Panc1 (cell line): ENCODE data around the gene ACTL7A. TPM values are rescaled to one million over a fixed set of nuclear protein-coding genes. Genes with fewer than 3 reads are reported as not detected.

Source experiments
- ATAC-seq: fragments of 200-7000 bp; cut with Tn5 transposase; 2 replicates; pipeline ENCODE4 v1.9.1; 2020; ENCODE audit warnings: mild to moderate bottlenecking, moderate library complexity
- BruUV-seq: library from RNA; stranded (reverse); fragments of 400-500 nt; replicated peaks from 2 replicates; lab custom pipeline; 2021; lab: Mats Ljungman, UMichigan
- CTCF ChIA-PET: fragments of 300-600 bp; sonication (Branson Sonifier 250); formaldehyde crosslinking; loops from one replicate; lab custom pipeline; 2022; ENCODE audit warnings: antibody characterized with exemption; lab: Charles Lee
- POLR2A ChIA-PET: fragments of 300-600 bp; sonication (Branson Sonifier 250); formaldehyde crosslinking; loops from one replicate; lab custom pipeline; 2022; ENCODE audit warnings: antibody characterized with exemption; lab: Charles Lee
- DNase-seq: peaks from one replicate; pipeline ENCODE4 v3.0.0-alpha.2; 2010; ENCODE audit warnings: low read depth, low spot score
- H3K27ac ChIP-seq: 2 replicates; pipeline ENCODE4 v1.5.1; 2011; ENCODE audit warnings: mild to moderate bottlenecking, low read length, inconsistent platforms
- H3K27me3 ChIP-seq: fragments of 200-500 bp; sonication (Bioruptor generic); 2 replicates; pipeline ENCODE4 v1.6.0; 2014; ENCODE audit warnings: low read length, inconsistent platforms; ENCODE audit not compliant: control insufficient read depth, insufficient read depth
- H3K36me3 ChIP-seq: fragments of 200-500 bp; sonication (Bioruptor generic); 2 replicates; pipeline ENCODE4 v1.5.1; 2014; ENCODE audit warnings: inconsistent platforms, mild to moderate bottlenecking, low read length, moderate library complexity; ENCODE audit not compliant: control insufficient read depth, insufficient read depth
- H3K4me1 ChIP-seq: 2 replicates; pipeline ENCODE4 v1.5.1; 2011; ENCODE audit warnings: inconsistent platforms, mild to moderate bottlenecking, low read length, moderate library complexity; ENCODE audit not compliant: control insufficient read depth, insufficient read depth
- H3K4me3 ChIP-seq, 2 experiments: 2 replicates each; pipeline ENCODE4 v1.5.1; 2011 to 2012; ENCODE audit warnings: low read depth in 2 of 2, low read length in 2 of 2, mild to moderate bottlenecking in 2 of 2, inconsistent platforms in 1 of 2, moderate library complexity in 1 of 2
- H3K9me3 ChIP-seq: fragments of 200-500 bp; sonication (Bioruptor generic); 2 replicates; pipeline ENCODE4 v1.5.1; 2014; ENCODE audit warnings: low read depth, mild to moderate bottlenecking, inconsistent platforms, low read length, moderate library complexity; ENCODE audit not compliant: control insufficient read depth, insufficient read depth
- POLR2AphosphoS5 ChIP-seq: IDR thresholded peaks from 2 replicates; pipeline ENCODE4 v1.6.1; 2012; ENCODE audit warnings: mild to moderate bottlenecking, low read depth, low read length, moderate library complexity
- SIN3A ChIP-seq: IDR thresholded peaks from 2 replicates; pipeline ENCODE4 v1.6.1; 2012; ENCODE audit warnings: low read depth, mild to moderate bottlenecking, low read length, moderate library complexity, borderline replicate concordance; ENCODE audit not compliant: insufficient read depth
- TCF7L2 ChIP-seq: IDR thresholded peaks from 2 replicates; pipeline ENCODE4 v1.6.1; 2011; ENCODE audit warnings: mild to moderate bottlenecking, low read depth, low read length, inconsistent platforms
- in situ Hi-C: cut with HindIII; loops from 2 replicates; pipeline ENCODE4 v1.10.0; 2016; ENCODE audit warnings: low sequenced_read_pairs, low pct_unique_long_range_greater_than_20kb
- intact Hi-C: fragments of 100-400 bp; cut with micrococcal nuclease; formaldehyde crosslinking; loops from one replicate; pipeline ENCODE4 v1.10.0; 2022; ENCODE audit not compliant: unreplicated experiment
- total RNA-seq: library from RNA; stranded (reverse); gene quantifications from one replicate; pipeline ENCODE4 v1.2.1, GENCODE V29; 2021; ENCODE audit not compliant: unreplicated experiment
- TF ChIP-seq, protein P1 (sequence below): fragments of 450-650 bp; IDR thresholded peaks from 2 replicates; pipeline ENCODE4 v1.5.1; 2017; ENCODE audit warnings: mild to moderate bottlenecking
- TF ChIP-seq, protein P2 (sequence below), 2 experiments: IDR thresholded peaks; 2 replicates each; pipeline ENCODE4 v1.6.1; 2011 to 2012; ENCODE audit warnings: low read depth in 2 of 2, control low read depth in 1 of 2, low read length in 1 of 2, mild to moderate bottlenecking in 1 of 2, moderate library complexity in 1 of 2; ENCODE audit not compliant: insufficient read depth in 1 of 2

ACTL7A gene
- total RNA-seq, 1 experiment from 2014 or later = not detected

DNA sequence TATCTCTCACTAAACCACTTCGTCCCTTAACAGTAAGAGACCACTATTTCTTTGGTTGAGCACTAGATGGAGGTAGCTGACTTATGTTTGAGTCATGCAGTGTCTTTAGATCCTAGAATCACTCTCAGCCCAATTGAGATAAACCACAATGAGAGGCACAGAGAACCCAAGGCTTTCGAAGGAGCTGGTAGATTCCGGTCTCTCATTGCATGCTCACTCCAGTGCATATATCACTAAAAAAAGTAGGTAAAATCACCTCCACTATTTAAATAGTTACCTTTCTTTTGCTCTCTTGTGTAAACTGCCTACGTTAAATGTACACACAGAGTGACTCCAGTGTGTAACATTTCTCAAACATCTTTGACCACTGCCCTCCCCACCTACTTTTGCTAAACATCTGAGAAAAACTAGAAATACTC, 27.6 kb downstream of the ACTL7A start:
- Histone ChIP-seq H3K27ac (no peak overlapping the region), H3K27me3 (no peaks in the 10 kb centered on the region), H3K4me3 (no peak overlapping the region), H3K36me3 (peaks cover 8% of the 10 kb centered on the region; the same call in 1 of the 2 replicates), H3K9me3 (no peaks in the 10 kb centered on the region), H3K4me1 (no peaks in the 10 kb centered on the region)
- POLR2A ChIA-PET = no interaction called here
- CTCF ChIA-PET = no interaction called here
- in situ Hi-C loops (no loop called here), intact Hi-C loops (no loop called here)
- TF ChIP-seq SIN3A = no peak
- TF ChIP-seq, protein P1, sequence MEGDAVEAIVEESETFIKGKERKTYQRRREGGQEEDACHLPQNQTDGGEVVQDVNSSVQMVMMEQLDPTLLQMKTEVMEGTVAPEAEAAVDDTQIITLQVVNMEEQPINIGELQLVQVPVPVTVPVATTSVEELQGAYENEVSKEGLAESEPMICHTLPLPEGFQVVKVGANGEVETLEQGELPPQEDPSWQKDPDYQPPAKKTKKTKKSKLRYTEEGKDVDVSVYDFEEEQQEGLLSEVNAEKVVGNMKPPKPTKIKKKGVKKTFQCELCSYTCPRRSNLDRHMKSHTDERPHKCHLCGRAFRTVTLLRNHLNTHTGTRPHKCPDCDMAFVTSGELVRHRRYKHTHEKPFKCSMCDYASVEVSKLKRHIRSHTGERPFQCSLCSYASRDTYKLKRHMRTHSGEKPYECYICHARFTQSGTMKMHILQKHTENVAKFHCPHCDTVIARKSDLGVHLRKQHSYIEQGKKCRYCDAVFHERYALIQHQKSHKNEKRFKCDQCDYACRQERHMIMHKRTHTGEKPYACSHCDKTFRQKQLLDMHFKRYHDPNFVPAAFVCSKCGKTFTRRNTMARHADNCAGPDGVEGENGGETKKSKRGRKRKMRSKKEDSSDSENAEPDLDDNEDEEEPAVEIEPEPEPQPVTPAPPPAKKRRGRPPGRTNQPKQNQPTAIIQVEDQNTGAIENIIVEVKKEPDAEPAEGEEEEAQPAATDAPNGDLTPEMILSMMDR = peak; percentile 23; the same call in 1 of the 2 replicates
- TF ChIP-seq, protein P2, sequence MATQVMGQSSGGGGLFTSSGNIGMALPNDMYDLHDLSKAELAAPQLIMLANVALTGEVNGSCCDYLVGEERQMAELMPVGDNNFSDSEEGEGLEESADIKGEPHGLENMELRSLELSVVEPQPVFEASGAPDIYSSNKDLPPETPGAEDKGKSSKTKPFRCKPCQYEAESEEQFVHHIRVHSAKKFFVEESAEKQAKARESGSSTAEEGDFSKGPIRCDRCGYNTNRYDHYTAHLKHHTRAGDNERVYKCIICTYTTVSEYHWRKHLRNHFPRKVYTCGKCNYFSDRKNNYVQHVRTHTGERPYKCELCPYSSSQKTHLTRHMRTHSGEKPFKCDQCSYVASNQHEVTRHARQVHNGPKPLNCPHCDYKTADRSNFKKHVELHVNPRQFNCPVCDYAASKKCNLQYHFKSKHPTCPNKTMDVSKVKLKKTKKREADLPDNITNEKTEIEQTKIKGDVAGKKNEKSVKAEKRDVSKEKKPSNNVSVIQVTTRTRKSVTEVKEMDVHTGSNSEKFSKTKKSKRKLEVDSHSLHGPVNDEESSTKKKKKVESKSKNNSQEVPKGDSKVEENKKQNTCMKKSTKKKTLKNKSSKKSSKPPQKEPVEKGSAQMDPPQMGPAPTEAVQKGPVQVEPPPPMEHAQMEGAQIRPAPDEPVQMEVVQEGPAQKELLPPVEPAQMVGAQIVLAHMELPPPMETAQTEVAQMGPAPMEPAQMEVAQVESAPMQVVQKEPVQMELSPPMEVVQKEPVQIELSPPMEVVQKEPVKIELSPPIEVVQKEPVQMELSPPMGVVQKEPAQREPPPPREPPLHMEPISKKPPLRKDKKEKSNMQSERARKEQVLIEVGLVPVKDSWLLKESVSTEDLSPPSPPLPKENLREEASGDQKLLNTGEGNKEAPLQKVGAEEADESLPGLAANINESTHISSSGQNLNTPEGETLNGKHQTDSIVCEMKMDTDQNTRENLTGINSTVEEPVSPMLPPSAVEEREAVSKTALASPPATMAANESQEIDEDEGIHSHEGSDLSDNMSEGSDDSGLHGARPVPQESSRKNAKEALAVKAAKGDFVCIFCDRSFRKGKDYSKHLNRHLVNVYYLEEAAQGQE (IDR thresholded peaks at IDR 0.05; ENCODE audit: insufficient read depth in 1 of 2, low read depth in 2 of 2, low read length in 1 of 2) = no peak
- no peak for TF ChIP-seq POLR2AphosphoS5
- TF ChIP-seq TCF7L2 = no peak
- DNase-seq (no peak), ATAC-seq (no peak)
- BruUV-seq = no TSS peak

DNA sequence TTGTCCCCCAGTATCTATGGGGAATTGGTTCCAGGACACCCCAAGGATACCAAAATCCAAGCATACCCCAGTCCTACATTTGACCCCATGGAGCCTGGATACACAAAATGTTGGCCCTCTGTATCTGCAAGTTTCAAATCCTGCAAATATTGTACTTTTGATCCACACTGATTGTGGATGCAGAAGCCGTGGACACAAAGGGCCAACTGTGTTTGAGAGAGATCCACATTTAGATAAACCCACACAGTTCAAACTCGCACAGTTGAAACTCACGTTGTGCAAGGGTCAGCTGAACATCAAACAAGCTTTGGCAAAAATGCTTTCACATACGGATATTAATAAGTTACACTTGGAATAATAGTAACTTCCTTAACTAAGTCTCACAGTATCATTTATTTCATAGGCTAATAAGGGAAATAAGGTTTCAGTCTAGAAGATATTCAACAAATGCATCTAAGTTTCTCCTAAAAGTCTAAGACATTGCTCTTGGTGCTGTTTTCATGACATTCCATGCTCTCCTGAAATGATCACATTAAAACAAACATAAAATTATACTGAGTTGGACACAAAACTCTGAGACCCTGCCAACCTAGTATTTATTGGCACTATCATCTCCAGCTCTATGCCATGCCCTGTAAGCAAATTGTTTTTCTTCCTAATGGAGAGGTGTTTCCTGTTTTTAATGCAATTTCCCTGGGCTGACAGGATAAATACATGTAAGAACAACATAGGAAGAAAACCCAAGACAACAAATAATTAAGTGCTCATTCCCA, 32.3 kb downstream of the ACTL7A start:
- Histone ChIP-seq H3K36me3 (peaks cover 6% of the 10 kb centered on the region), H3K4me1 (no peaks in the 10 kb centered on the region), H3K27ac (no peak overlapping the region), H3K4me3 (no peak overlapping the region), H3K9me3 (no peaks in the 10 kb centered on the region), H3K27me3 (no peaks in the 10 kb centered on the region)
- intact Hi-C loops (no loop called here), in situ Hi-C loops (no loop called here)
- DNase-seq (no peak), ATAC-seq (no peak)
- ChIA-PET POLR2A (no interaction called here), CTCF (no interaction called here)
- TF ChIP-seq POLR2AphosphoS5 = no peak
- TF ChIP-seq, protein P2 (IDR thresholded peaks at IDR 0.05; ENCODE audit: insufficient read depth in 1 of 2, low read depth in 2 of 2, low read length in 1 of 2) = no peak
- BruUV-seq = no TSS peak
